SW480 (cell line): ENCODE results near the gene LIME1.
A peak's percentile ranks its signal among the peaks of the same experiment; 100 is the strongest.

Source experiments
- DNase-seq: peaks from one replicate; pipeline ENCODE4 v3.0.0-alpha.2; 2016; ENCODE audit warnings: low spot score

The LIME1 gene

DNA sequence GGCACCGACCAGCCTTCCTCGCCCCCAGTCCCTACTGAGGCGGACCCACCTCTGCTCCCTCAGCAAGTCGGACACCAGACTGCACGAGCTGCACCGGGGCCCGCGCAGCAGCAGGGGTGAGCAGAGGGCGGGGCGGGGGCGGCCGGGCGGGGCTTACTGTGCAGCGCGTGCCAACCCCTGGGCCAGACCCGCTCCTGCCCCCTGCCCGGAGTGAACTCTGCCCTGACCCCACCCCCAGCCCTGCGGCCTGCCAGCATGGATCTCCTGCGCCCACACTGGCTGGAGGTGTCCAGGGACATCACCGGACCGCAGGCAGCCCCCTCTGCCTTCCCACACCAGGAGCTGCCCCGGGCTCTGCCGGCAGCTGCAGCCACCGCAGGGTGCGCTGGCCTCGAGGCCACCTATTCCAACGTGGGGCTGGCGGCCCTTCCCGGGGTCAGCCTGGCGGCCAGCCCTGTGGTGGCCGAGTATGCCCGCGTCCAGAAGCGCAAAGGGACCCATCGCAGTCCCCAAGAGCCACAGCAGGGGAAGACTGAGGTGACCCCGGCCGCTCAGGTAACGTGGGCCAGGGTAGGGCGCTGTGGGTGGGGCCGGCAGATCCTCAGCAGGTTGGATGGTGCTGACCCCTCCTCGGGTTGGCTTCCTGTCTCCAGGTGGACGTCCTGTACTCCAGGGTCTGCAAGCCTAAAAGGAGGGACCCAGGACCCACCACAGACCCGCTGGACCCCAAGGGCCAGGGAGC lies 1.7 kb downstream of the LIME1 start:
- DNase-seq, result peak; percentile 37

- peak; percentile 68 for DNase-seq
Measured at GRCh38 chr20:63738687-63739129, 2.2 kb downstream of the LIME1 start.

DNA sequence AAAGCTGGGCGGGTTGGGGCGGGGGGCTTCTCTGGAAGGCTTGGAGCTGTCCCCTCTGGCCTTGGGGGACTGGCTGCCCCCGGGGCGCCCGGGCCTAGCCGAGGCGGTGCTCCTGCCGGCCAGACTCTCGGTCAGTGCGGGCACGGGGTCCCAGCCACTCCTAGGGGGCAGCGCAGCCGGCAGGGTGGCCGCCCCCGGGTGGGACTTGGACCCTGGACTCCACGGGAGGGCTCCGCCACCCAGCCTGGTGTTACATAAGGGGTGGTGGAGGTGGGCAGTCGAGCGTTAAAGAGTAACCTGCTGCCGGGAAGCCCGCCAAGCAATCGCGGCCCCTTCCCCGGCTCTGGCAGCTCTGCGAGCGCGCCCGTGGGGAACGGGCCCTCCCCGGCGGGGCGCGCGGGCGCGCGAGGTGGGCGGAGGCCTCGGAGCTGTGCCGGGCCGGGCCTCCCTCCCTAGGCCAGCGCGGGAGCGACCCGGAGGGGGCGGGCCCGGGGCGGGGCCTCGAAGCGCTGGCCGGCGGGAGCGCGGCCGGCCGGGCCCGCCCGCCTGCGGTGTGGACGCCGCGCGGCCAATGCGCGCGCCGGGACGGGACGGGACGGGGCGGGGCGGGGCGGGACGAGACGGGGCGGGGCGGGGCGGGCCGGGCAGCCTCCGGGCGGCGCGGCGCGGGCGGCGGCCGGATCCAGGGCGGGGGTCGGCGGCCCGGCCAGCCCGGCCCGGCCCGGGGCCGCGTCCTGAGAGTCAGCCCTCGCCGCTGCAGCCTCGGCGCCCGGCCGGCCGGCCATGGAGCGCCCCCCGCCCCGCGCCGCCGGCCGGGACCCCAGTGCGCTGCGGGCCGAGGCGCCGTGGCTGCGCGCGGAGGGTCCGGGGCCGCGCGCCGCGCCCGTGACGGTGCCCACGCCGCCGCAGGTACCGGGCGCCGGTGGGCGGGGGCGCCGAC lies 2.9 kb downstream of the LIME1 start, which contains the start of gene SLC2A4RG:
Gene SLC2A4RG, plus strand, starts transcription at position 647 of the 940 bp plus-strand sequence. Its CDS starts 137 bp downstream, at position 784.
- peak; percentile 79 for DNase-seq

- peak; percentile 31 for DNase-seq
Measured at GRCh38 chr20:63740070-63740626, 3.7 kb downstream of the LIME1 start.

GRCh38 chr20:63740627-63741353 lies 4.3 kb downstream of the LIME1 start:
- peak; percentile 86 for DNase-seq

GRCh38 chr20:63741354-63741675 lies 4.9 kb downstream of the LIME1 start:
- no peak for DNase-seq

DNA sequence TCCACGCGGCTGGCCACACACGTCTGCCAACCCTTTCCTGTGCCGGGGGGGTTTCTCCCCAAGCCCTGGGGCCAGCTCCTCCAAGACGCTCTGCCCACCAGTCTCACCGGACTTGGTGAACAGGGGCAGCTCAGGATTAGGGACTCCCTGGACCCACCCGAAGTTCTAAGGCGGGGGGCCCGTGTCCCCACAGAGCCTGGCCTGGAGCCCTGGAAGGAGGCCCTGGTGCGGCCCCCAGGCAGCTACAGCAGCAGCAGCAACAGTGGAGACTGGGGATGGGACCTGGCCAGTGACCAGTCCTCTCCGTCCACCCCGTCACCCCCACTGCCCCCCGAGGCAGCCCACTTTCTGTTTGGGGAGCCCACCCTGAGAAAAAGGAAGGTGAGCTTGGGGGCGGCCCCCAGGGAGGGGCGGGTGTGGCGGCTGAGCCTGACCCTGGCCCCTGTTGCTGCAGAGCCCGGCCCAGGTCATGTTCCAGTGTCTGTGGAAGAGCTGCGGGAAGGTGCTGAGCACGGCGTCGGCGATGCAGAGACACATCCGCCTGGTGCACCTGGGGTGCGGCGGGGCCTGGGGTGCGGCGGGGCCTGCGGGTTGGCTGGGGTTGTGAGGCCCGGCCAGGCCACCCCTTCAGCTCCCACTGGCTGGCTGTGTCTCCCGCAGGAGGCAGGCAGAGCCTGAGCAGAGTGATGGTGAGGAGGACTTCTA lies 5.4 kb downstream of the LIME1 start:
- no peak for DNase-seq

- no peak for DNase-seq
Measured at GRCh38 chr20:63742381-63743024, 6.0 kb downstream of the LIME1 start.

DNA sequence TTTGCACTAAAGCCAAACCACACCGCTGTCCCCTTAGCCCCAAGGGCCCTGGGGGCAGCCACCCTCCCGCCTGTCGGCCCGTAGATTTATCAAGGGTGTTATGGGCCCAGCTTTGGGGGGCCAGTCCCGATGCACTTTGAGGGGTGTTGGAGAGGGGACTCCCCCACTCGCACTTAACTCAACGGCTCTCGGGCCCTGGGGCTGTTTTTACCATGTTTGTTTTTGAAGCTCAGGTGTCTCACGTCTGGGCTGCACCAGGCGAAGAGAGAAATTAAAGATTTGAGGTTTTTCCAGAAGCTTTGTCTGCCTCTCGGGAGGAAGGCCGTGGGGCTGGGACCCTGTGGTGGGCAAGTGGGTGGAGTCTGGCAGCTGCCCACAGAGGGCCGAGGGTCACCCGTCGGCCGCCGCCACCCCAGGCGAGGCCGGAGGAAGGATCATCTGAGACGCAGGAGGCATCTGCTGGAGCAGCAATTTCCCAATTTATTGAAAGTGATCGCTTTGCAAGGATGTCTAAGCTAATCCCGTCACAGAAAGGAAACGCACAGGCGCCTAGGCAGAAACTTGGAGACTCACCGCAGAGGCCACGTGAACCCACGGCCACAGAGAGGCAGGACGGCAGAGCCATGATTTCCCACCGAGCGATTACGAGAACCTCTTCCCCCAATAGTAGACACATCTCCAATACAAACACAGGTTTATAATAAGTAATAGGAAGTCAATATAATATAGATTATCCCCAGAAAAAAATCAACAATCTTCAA lies 6.9 kb downstream of the LIME1 start:
- no peak for DNase-seq

- no peak for DNase-seq
Measured at GRCh38 chr20:63744158-63744557, 7.7 kb downstream of the LIME1 start.

GRCh38 chr20:63744574-63745423 lies 8.3 kb downstream of the LIME1 start:
- no peak for DNase-seq

DNA sequence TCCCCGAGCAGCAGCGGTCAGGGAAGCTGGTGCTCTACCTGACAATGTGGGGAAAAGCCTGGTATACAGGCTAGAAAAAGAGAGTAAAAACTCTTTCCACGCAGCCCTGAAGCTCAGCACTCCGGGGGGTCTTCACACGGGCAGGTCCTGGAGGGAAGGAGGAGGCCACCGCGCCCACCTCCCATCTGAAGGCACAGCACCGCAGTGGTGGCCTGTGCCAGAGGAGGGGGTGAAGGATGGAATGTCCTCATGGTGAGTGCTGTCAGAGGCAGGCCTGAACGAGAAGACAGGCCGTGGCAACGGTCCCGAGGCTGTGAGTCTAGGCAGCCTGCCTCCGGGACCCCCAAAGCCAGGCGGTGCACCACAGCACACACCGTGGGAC lies 9.0 kb downstream of the LIME1 start:
- DNase-seq, result no peak

- no peak for DNase-seq
Measured at GRCh38 chr20:63745961-63746731, 9.7 kb downstream of the LIME1 start.

- DNase-seq, result no peak
Measured at GRCh38 chr20:63746751-63747315, 10.4 kb downstream of the LIME1 start.

DNA sequence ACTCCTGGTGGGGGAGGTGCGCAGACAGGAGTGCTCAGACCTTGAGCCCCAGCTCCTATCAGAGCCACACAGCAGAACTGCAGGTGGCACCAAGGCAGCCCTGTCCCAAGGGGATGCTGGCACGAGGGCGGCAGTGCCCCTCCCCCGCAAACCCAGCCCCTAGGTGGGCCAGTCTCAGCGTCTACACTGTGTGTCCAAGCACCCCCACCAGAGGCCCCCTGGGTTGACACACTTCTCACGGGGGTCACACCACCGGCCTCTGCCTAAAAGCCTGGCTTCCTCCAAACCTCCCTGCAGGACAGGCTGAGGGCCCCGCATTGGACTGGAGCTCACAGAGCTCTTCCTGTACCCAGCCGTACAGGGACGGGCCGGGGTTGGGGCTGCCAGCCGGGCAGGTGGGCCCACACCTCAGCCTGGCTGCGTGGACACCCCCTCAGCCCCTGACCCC lies 11.2 kb downstream of the LIME1 start:
- DNase-seq, result no peak

GRCh38 chr20:63748070-63748933 lies 11.8 kb downstream of the LIME1 start:
- no peak for DNase-seq

- DNase-seq, result no peak
Measured at GRCh38 chr20:63748934-63749270, 12.4 kb downstream of the LIME1 start.
